Stomach smooth muscle (tissue), 2 donors: ENCODE measurements around the gene NLGN1.

Experiments
- H3K27ac ChIP-seq: one replicate; pipeline ENCODE4 v1.7.0; 2013; ENCODE audit warnings: mild to moderate bottlenecking, low read length, inconsistent platforms
- H3K27me3 ChIP-seq, 2 donors: one replicate each; pipeline ENCODE4 v1.7.0; 2013; ENCODE audit warnings: low read length in 2 of 2; ENCODE audit not compliant: insufficient read depth in 2 of 2, control insufficient read depth in 1 of 2
- H3K36me3 ChIP-seq, 2 donors: one replicate each; pipeline ENCODE4 v1.7.0; 2013; ENCODE audit warnings: low read length in 2 of 2; ENCODE audit not compliant: control insufficient read depth in 2 of 2, insufficient read depth in 2 of 2
- H3K4me1 ChIP-seq: one replicate; pipeline ENCODE4 v1.7.0; 2013; ENCODE audit warnings: low read length; ENCODE audit not compliant: control insufficient read depth, insufficient read depth
- H3K4me3 ChIP-seq, 2 donors: one replicate each; pipeline ENCODE4 v1.7.0; 2013; ENCODE audit warnings: low read length in 2 of 2
- H3K9ac ChIP-seq, 2 donors: one replicate each; pipeline ENCODE4 v1.7.0; 2013; ENCODE audit warnings: low read length in 2 of 2, mild to moderate bottlenecking in 1 of 2
- H3K9me3 ChIP-seq, 2 donors: one replicate each; pipeline ENCODE4 v1.7.0; 2013; ENCODE audit warnings: low read length in 2 of 2; ENCODE audit not compliant: control insufficient read depth in 2 of 2
- donor health status: healthy.
- donor health status: Pancreatic carcinoma.

Gene NLGN1

GRCh38 chr3:173632945-173633344, 235.4 kb downstream of the NLGN1 start:
- Histone ChIP-seq H3K9me3 (no peaks in the 10 kb centered on the region), H3K9ac (no peak overlapping the region), H3K4me1 (no peaks in the 10 kb centered on the region), H3K27me3 (no peaks in the 10 kb centered on the region), H3K36me3 (no peaks in the 10 kb centered on the region), H3K27ac (no peak overlapping the region), H3K4me3 (no peak overlapping the region)

- peaks cover 3% of the 10 kb centered on the region for H3K4me1 ChIP-seq
- no peaks in the 10 kb centered on the region for H3K27me3 ChIP-seq
- H3K27ac ChIP-seq = no peak overlapping the region
- no peak overlapping the region for H3K9ac ChIP-seq
- H3K4me3 ChIP-seq = no peak overlapping the region
- H3K36me3 ChIP-seq = no peaks in the 10 kb centered on the region
- H3K9me3 ChIP-seq = no peaks in the 10 kb centered on the region
These were observed 238.3 kb downstream of the NLGN1 start for GRCh38 chr3:173635826-173636225.

- Histone ChIP-seq H3K4me3 (no peak overlapping the region), H3K27me3 (no peaks in the 10 kb centered on the region), H3K36me3 (no peaks in the 10 kb centered on the region), H3K9ac (no peak overlapping the region), H3K27ac (no peak overlapping the region), H3K9me3 (no peaks in the 10 kb centered on the region), H3K4me1 (peaks cover 3% of the 10 kb centered on the region)
These were observed 241.6 kb downstream of the NLGN1 start for GRCh38 chr3:173639098-173639497.

GRCh38 chr3:173641696-173642095, 244.2 kb downstream of the NLGN1 start:
- peaks cover 0 to 2% of the 10 kb centered on the region in 2 donors for H3K9me3 ChIP-seq
- no peak overlapping the region for H3K4me3 ChIP-seq
- no peak overlapping the region for H3K27ac ChIP-seq
- no peaks in the 10 kb centered on the region for H3K27me3 ChIP-seq
- no peaks in the 10 kb centered on the region for H3K36me3 ChIP-seq
- no peak overlapping the region for H3K9ac ChIP-seq
- H3K4me1 ChIP-seq = peaks cover 3% of the 10 kb centered on the region

GRCh38 chr3:173644086-173645082, 246.8 kb downstream of the NLGN1 start:
- no peaks in the 10 kb centered on the region for H3K4me1 ChIP-seq
- H3K9ac ChIP-seq = no peak overlapping the region
- H3K27ac ChIP-seq = no peak overlapping the region
- H3K4me3 ChIP-seq = no peak overlapping the region
- H3K9me3 ChIP-seq = peaks cover 0 to 2% of the 10 kb centered on the region in 2 donors
- no peaks in the 10 kb centered on the region for H3K27me3 ChIP-seq
- no peaks in the 10 kb centered on the region for H3K36me3 ChIP-seq

GRCh38 chr3:173650596-173650995, 253.1 kb downstream of the NLGN1 start:
- Histone ChIP-seq H3K27me3 (no peaks in the 10 kb centered on the region), H3K9ac (no peak overlapping the region), H3K4me3 (no peak overlapping the region), H3K4me1 (no peaks in the 10 kb centered on the region), H3K9me3 (no peaks in the 10 kb centered on the region), H3K27ac (no peak overlapping the region), H3K36me3 (no peaks in the 10 kb centered on the region)

GRCh38 chr3:173652093-173652492, 254.5 kb downstream of the NLGN1 start:
- Histone ChIP-seq H3K27me3 (no peaks in the 10 kb centered on the region), H3K36me3 (no peaks in the 10 kb centered on the region), H3K9ac (no peak overlapping the region), H3K4me1 (no peaks in the 10 kb centered on the region), H3K9me3 (no peaks in the 10 kb centered on the region), H3K4me3 (no peak overlapping the region), H3K27ac (no peak overlapping the region)

- Histone ChIP-seq H3K27me3 (no peaks in the 10 kb centered on the region), H3K4me1 (no peaks in the 10 kb centered on the region), H3K36me3 (no peaks in the 10 kb centered on the region), H3K4me3 (no peak overlapping the region), H3K9ac (no peak overlapping the region), H3K9me3 (no peaks in the 10 kb centered on the region), H3K27ac (no peak overlapping the region)
These were observed 256.2 kb downstream of the NLGN1 start for GRCh38 chr3:173653781-173654180.

- Histone ChIP-seq H3K4me3 (no peak overlapping the region), H3K9ac (no peak overlapping the region), H3K27ac (no peak overlapping the region), H3K36me3 (no peaks in the 10 kb centered on the region), H3K9me3 (no peaks in the 10 kb centered on the region), H3K4me1 (no peaks in the 10 kb centered on the region), H3K27me3 (no peaks in the 10 kb centered on the region)
These were observed 262.4 kb downstream of the NLGN1 start for GRCh38 chr3:173659972-173660371.

GRCh38 chr3:173660645-173661299, 263.2 kb downstream of the NLGN1 start:
- no peaks in the 10 kb centered on the region for H3K9me3 ChIP-seq
- no peak overlapping the region for H3K27ac ChIP-seq
- no peaks in the 10 kb centered on the region for H3K4me1 ChIP-seq
- H3K36me3 ChIP-seq = no peaks in the 10 kb centered on the region
- no peaks in the 10 kb centered on the region for H3K27me3 ChIP-seq
- H3K4me3 ChIP-seq = no peak overlapping the region
- H3K9ac ChIP-seq = no peak overlapping the region

- Histone ChIP-seq H3K9me3 (no peaks in the 10 kb centered on the region), H3K36me3 (no peaks in the 10 kb centered on the region), H3K27me3 (no peaks in the 10 kb centered on the region), H3K4me3 (no peak overlapping the region), H3K9ac (no peak overlapping the region), H3K4me1 (no peaks in the 10 kb centered on the region), H3K27ac (no peak overlapping the region)
These were observed 266.2 kb downstream of the NLGN1 start for GRCh38 chr3:173663696-173664111.
